SK-N-SH treated with all-trans-retinoic acid at 6 μM for 48 hours (cell line): Measurements from ENCODE around the gene MACF1.

Experiments
- ATAC-seq: fragments of 200-7000 bp; cut with Tn5 transposase; 3 replicates; pipeline ENCODE4 v1.9.1; 2020; ENCODE audit warnings: mild to moderate bottlenecking, moderate library complexity
- ARNTL ChIP-seq: fragments of 450-650 bp; formaldehyde crosslinking; IDR thresholded peaks from 2 replicates; pipeline ENCODE4 v1.5.0; 2020; ENCODE audit warnings: low read depth, mild to moderate bottlenecking, moderate library complexity, borderline replicate concordance
- BACH2 ChIP-seq: fragments of 250-450 bp; sonication (Bioruptor Pico); IDR thresholded peaks from 2 replicates; pipeline ENCODE4 v1.9.0; 2021; ENCODE audit warnings: mild to moderate bottlenecking, borderline replicate concordance
- CSDC2 ChIP-seq: fragments of 250-450 bp; sonication (Bioruptor Pico); IDR thresholded peaks from 2 replicates; pipeline ENCODE4 v1.5.0; 2020; ENCODE audit warnings: mild to moderate bottlenecking, moderate library complexity
- CSRNP3 ChIP-seq: fragments of 250-450 bp; sonication (Bioruptor Pico); IDR thresholded peaks from 2 replicates; pipeline ENCODE4 v1.5.1; 2021; ENCODE audit warnings: mild to moderate bottlenecking, moderate library complexity
- ESRRG ChIP-seq: fragments of 250-450 bp; sonication (Bioruptor Pico); IDR thresholded peaks from 2 replicates; pipeline ENCODE4 v1.6.1; 2021; ENCODE audit warnings: mild to moderate bottlenecking
- GLIS3 ChIP-seq: fragments of 250-450 bp; sonication (Bioruptor Pico); IDR thresholded peaks from 2 replicates; pipeline ENCODE4 v1.5.0; 2020; ENCODE audit warnings: mild to moderate bottlenecking, moderate library complexity
- OSR1 ChIP-seq: fragments of 250-450 bp; sonication (Bioruptor Pico); IDR thresholded peaks from 2 replicates; pipeline ENCODE4 v1.8.0; 2022; ENCODE audit warnings: moderate library complexity, mild to moderate bottlenecking, inconsistent platforms
- PATZ1 ChIP-seq: fragments of 250-450 bp; sonication (Bioruptor Pico); IDR thresholded peaks from 2 replicates; pipeline ENCODE4 v1.8.0; 2020; ENCODE audit warnings: mild to moderate bottlenecking, moderate library complexity, borderline replicate concordance
- POU6F1 ChIP-seq: fragments of 250-450 bp; sonication (Bioruptor Pico); IDR thresholded peaks from 2 replicates; pipeline ENCODE4 v1.8.0; 2021; ENCODE audit warnings: low read depth, mild to moderate bottlenecking, moderate library complexity, borderline replicate concordance
- PPARA ChIP-seq: fragments of 250-450 bp; sonication (Bioruptor Pico); IDR thresholded peaks from 2 replicates; pipeline ENCODE4 v1.5.0; 2020; ENCODE audit warnings: mild to moderate bottlenecking, borderline replicate concordance
- SNAI2 ChIP-seq: fragments of 250-450 bp; sonication (Bioruptor Pico); IDR thresholded peaks from 2 replicates; pipeline ENCODE4 v1.5.0; 2020; ENCODE audit warnings: mild to moderate bottlenecking, moderate library complexity
- TCF4 ChIP-seq: fragments of 250-450 bp; sonication (Bioruptor Pico); IDR thresholded peaks from 2 replicates; pipeline ENCODE4 v1.8.0; 2021; ENCODE audit warnings: mild to moderate bottlenecking, moderate library complexity, borderline replicate concordance
- TOX ChIP-seq: fragments of 250-450 bp; sonication (Bioruptor Pico); IDR thresholded peaks from 2 replicates; pipeline ENCODE4 v1.8.0; 2021; ENCODE audit warnings: mild to moderate bottlenecking, moderate library complexity, borderline replicate concordance
- TSHZ2 ChIP-seq: fragments of 250-450 bp; sonication (Bioruptor Pico); IDR thresholded peaks from 2 replicates; pipeline ENCODE4 v1.5.0; 2020; ENCODE audit warnings: mild to moderate bottlenecking, moderate library complexity
- ZC3H10 ChIP-seq: fragments of 250-450 bp; sonication (Bioruptor Pico); IDR thresholded peaks from 2 replicates; pipeline ENCODE4 v1.5.1; 2021; ENCODE audit warnings: mild to moderate bottlenecking, moderate library complexity
- ZFP3 ChIP-seq: fragments of 250-450 bp; sonication (Bioruptor Pico); IDR thresholded peaks from 2 replicates; pipeline ENCODE4 v1.5.0; 2020; ENCODE audit warnings: mild to moderate bottlenecking, moderate library complexity
- ZFP30 ChIP-seq: fragments of 450-650 bp; formaldehyde crosslinking; IDR thresholded peaks from 2 replicates; pipeline ENCODE4 v1.5.0; 2022; ENCODE audit warnings: mild to moderate bottlenecking, moderate library complexity
- ZNF565 ChIP-seq: fragments of 450-650 bp; formaldehyde crosslinking; conservative IDR thresholded peaks from 2 replicates; pipeline ENCODE4 v1.5.0; 2020; ENCODE audit warnings: low read depth, mild to moderate bottlenecking, moderate library complexity
- ZNF70 ChIP-seq: fragments of 450-650 bp; formaldehyde crosslinking; IDR thresholded peaks from 2 replicates; pipeline ENCODE4 v1.5.0; 2020; ENCODE audit warnings: mild to moderate bottlenecking, moderate library complexity
- ZNF8 ChIP-seq: fragments of 450-650 bp; formaldehyde crosslinking; IDR thresholded peaks from 2 replicates; pipeline ENCODE4 v1.5.0; 2020; ENCODE audit warnings: mild to moderate bottlenecking, moderate library complexity

The MACF1 gene

GRCh38 chr1:39317910-39318633 lies 113.6 kb downstream of the MACF1 start:
- no peak for TF ChIP-seq SNAI2 (CRISPR knock-in tag)
- no peak for TF ChIP-seq ZNF70 (CRISPR knock-in tag)
- no peak for TF ChIP-seq OSR1 (CRISPR knock-in tag)
- no peak for TF ChIP-seq ZC3H10 (CRISPR knock-in tag)
- TF ChIP-seq ZFP3 (CRISPR knock-in tag) = no peak
- no peak for TF ChIP-seq ESRRG
- TF ChIP-seq POU6F1 (CRISPR knock-in tag) = no peak
- TF ChIP-seq TOX (CRISPR knock-in tag) = no peak
- TF ChIP-seq CSRNP3 = no peak
- no peak for TF ChIP-seq TCF4 (CRISPR knock-in tag)
- no peak for TF ChIP-seq TSHZ2 (CRISPR knock-in tag)
- no peak for TF ChIP-seq ZNF8 (CRISPR knock-in tag)
- TF ChIP-seq PPARA (CRISPR knock-in tag) = no peak
- no peak for TF ChIP-seq BACH2
- TF ChIP-seq GLIS3 (CRISPR knock-in tag) = no peak
- TF ChIP-seq PATZ1 (CRISPR knock-in tag) = no peak
- TF ChIP-seq ZFP30 (CRISPR knock-in tag) = no peak
- no peak for TF ChIP-seq CSDC2 (CRISPR knock-in tag)
- TF ChIP-seq ZNF565 (CRISPR knock-in tag) = no peak
- no peak for ATAC-seq

GRCh38 chr1:39321979-39322378 lies 117.5 kb downstream of the MACF1 start:
- no peak for TF ChIP-seq GLIS3 (CRISPR knock-in tag)
- TF ChIP-seq TSHZ2 (CRISPR knock-in tag) = no peak
- TF ChIP-seq ARNTL (CRISPR knock-in tag) = no peak
- no peak for TF ChIP-seq ZFP30 (CRISPR knock-in tag)
- no peak for TF ChIP-seq PPARA (CRISPR knock-in tag)
- no peak for TF ChIP-seq CSRNP3
- TF ChIP-seq BACH2 = no peak
- ATAC-seq = no peak
